ENCODE results near the gene ARHGAP8. TPM values are rescaled to one million over a fixed set of nuclear protein-coding genes. Genes with fewer than 3 reads are reported as not detected.

ARHGAP8 gene
- total RNA-seq, 6 experiments from 2014 or later: not detected

DNA sequence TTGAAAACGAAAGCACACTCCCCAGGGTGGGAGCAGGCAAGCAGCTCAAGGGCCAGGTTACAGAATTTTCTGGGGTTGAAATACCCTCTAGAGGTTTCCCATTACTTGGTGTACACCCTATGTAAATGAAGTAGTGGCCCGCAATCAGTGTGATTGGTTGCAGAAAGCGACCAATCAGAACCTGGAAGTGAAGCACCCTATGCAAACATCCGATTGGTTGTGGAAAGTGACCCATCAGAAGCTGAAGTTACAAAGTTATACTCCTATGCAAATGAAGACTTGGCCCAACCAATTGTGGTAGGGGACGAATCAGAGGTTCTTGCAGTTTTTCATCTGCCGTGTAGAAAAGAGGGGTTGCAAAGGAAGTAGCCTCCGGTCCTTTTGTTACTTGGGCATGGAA is 31.2 kb upstream of the ARHGAP8 start:
- no peak for DNase-seq
- Mint-ChIP-seq H3K4me1 (ENCODE audit: low read depth) (no peaks in the 10 kb centered on the region), H3K27ac (no peak overlapping the region), H3K4me3 (no peak overlapping the region), H3K9me3 (no peaks in the 10 kb centered on the region), H3K36me3 (ENCODE audit: low read depth) (no peaks in the 10 kb centered on the region), H3K27me3 (ENCODE audit: insufficient read depth) (no peaks in the 10 kb centered on the region; the same call in 1 of the 2 replicates)
- TF ChIP-seq CTCF (IDR thresholded peaks at IDR 0.05): no peak

DNA sequence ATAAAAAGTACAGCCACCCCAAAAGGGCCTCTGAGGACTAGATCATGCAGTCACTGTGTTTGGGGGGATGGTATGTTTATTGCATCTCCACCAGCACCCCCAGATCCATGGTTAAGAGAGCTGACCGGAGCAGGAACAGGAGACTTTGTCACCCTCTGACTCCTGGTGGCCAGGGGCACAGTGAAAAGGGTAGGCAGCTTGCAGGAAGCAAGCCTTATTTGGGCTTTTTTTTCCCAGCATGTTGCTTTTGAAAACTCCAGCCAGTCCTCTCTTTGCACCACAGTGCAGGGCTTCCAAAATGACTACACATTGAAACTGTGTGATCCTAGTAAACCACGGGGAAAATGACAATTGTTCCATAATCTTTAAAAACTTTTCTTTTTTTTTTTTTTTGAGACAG is 29.8 kb upstream of the ARHGAP8 start:
- H3K4me1 Mint-ChIP-seq (ENCODE audit: low read depth): no peaks in the 10 kb centered on the region
- no peak for TF ChIP-seq CTCF (IDR thresholded peaks at IDR 0.05)
- no peaks in the 10 kb centered on the region for H3K9me3 Mint-ChIP-seq
- H3K36me3 Mint-ChIP-seq (ENCODE audit: low read depth): no peaks in the 10 kb centered on the region
- H3K4me3 Mint-ChIP-seq: no peak overlapping the region
- no peak overlapping the region for H3K27ac Mint-ChIP-seq
- no peak for DNase-seq
- no peaks in the 10 kb centered on the region; the same call in 1 of the 2 replicates for H3K27me3 Mint-ChIP-seq (ENCODE audit: insufficient read depth)

DNA sequence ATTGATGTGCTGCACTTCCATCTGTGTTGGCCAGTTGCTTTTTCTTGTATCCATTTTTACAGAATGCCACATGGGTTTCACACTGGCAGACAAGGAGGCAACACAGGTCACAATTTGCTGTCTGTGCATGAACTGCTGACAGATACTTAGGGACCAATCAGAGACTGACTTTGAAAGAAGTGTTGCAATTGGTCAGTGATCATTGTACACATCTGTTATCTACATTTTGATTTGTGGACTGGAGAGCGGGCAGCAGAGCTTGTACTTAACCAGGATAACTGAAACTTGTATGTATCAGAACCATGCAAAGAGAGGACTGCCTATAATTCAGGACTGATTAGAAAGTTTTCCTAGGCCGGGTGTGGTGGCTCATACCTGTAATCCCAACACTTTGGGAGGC is 28.6 kb upstream of the ARHGAP8 start:
- peaks cover under 1% of the 10 kb centered on the region; the same call in 1 of the 2 replicates for H3K4me1 Mint-ChIP-seq (ENCODE audit: low read depth)
- TF ChIP-seq CTCF (IDR thresholded peaks at IDR 0.05): no peak
- no peak overlapping the region for H3K27ac Mint-ChIP-seq
- no peaks in the 10 kb centered on the region for H3K36me3 Mint-ChIP-seq (ENCODE audit: low read depth)
- H3K4me3 Mint-ChIP-seq: no peak overlapping the region
- no peaks in the 10 kb centered on the region for H3K27me3 Mint-ChIP-seq (ENCODE audit: insufficient read depth)
- no peaks in the 10 kb centered on the region for H3K9me3 Mint-ChIP-seq
- peak; percentile 30 for DNase-seq

DNA sequence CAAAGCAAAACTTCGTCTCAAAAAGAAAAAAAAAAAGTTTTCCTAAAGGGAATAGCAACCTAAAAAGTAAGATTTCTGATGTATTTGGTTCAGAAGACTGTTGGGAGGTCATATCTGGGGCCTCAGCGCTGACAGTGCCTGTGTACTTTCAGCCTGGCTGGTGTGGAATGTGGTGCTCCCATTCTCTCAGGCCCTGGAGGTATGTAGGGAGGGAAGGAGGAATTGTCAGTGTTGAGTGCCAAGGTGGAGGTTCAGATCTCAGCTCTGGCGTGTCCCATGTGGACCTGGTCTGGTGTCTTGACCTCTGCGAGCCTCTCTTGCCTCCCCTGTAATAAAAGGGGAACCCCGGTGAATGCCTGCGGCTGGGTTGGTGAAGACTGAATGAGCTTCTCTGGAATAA is 28.0 kb upstream of the ARHGAP8 start:
- H3K27ac Mint-ChIP-seq: no peak overlapping the region; the same call in 1 of the 2 replicates
- no peak for TF ChIP-seq CTCF (IDR thresholded peaks at IDR 0.05)
- no peaks in the 10 kb centered on the region for H3K36me3 Mint-ChIP-seq (ENCODE audit: low read depth)
- H3K4me1 Mint-ChIP-seq (ENCODE audit: low read depth): peaks cover 6% of the 10 kb centered on the region
- DNase-seq: no peak
- no peaks in the 10 kb centered on the region for H3K27me3 Mint-ChIP-seq (ENCODE audit: insufficient read depth)
- no peaks in the 10 kb centered on the region for H3K9me3 Mint-ChIP-seq
- no peak overlapping the region for H3K4me3 Mint-ChIP-seq

DNA sequence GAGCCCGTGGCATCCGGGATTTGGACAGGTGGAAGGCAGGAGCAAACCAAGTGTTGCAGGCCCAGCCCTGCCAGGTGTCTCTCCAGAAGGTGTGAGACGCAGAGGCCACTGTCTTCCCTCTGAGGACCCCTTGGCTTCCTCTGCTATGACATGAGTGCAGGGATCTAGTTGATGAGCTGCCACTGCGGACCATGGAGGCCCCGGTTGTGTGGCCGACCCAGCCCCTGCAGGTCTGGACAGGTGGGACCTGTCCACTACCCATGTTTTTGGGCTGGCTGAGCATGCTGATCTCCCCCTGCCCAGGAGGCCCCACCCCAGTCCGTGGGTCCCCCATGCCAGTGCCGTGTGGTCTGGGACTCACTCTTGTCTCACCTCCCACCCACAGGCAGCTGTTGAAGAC is 27.5 kb upstream of the ARHGAP8 start:
- TF ChIP-seq CTCF (IDR thresholded peaks at IDR 0.05): no peak
- Mint-ChIP-seq H3K36me3 (ENCODE audit: low read depth) (no peaks in the 10 kb centered on the region), H3K27ac (no peak overlapping the region), H3K9me3 (no peaks in the 10 kb centered on the region), H3K4me1 (ENCODE audit: low read depth) (peaks cover 10% of the 10 kb centered on the region), H3K27me3 (ENCODE audit: insufficient read depth) (no peaks in the 10 kb centered on the region), H3K4me3 (no peak overlapping the region)
- DNase-seq: no peak

GRCh38 chr22:44726439-44726838 is 25.9 kb upstream of the ARHGAP8 start:
- Mint-ChIP-seq H3K4me3 (no peak overlapping the region), H3K9me3 (no peaks in the 10 kb centered on the region), H3K36me3 (ENCODE audit: low read depth) (no peaks in the 10 kb centered on the region), H3K4me1 (ENCODE audit: low read depth) (peaks cover 10% of the 10 kb centered on the region), H3K27me3 (ENCODE audit: insufficient read depth) (no peaks in the 10 kb centered on the region), H3K27ac (no peak overlapping the region)
- DNase-seq: no peak
- no peak for TF ChIP-seq CTCF (IDR thresholded peaks at IDR 0.05)
